PC-9 (cell line): ENCODE measurements around the gene TERT. TPM values are rescaled to one million over a fixed set of nuclear protein-coding genes. Genes with fewer than 3 reads are reported as not detected.
A peak's percentile ranks its signal among the peaks of the same experiment; 100 is the strongest.
"Not testable (repeated sequence)": the region's sequence is repeated elsewhere in the genome, so short reads cannot be mapped to it uniquely, and the experiment has no call there.

ENCODE experiments used
- BruUV-seq: library from RNA; stranded (reverse); fragments of 400-500 nt; replicated peaks from 2 replicates; lab custom pipeline; 2021; lab: Mats Ljungman, UMichigan
- CTCF ChIA-PET: fragments of 300-600 bp; sonication (Branson Sonifier 250); formaldehyde crosslinking; loops from one replicate; lab custom pipeline; 2022; ENCODE audit warnings: antibody characterized with exemption; lab: Charles Lee
- POLR2A ChIA-PET: fragments of 300-600 bp; sonication (Branson Sonifier 250); formaldehyde crosslinking; loops from one replicate; lab custom pipeline; 2022; ENCODE audit warnings: antibody characterized with exemption; ENCODE audit not compliant: unreplicated experiment; lab: Charles Lee
- DNase-seq, 2 experiments: peaks; one replicate each; pipeline versions ENCODE4 v3.0.0 to v3.0.0-alpha.2; 2015 to 2022; ENCODE audit warnings: mixed read lengths in 1 of 2
- H2AFZ ChIP-seq: fragments of 200-600 bp; sonication (generic); 2 replicates; pipeline ENCODE4 v1.8.1; 2017; ENCODE audit warnings: antibody characterized with exemption
- H3F3A ChIP-seq: fragments of 200-600 bp; sonication (generic); 2 replicates; pipeline ENCODE4 v1.8.1; 2017; ENCODE audit warnings: antibody characterized with exemption, mild to moderate bottlenecking, low read depth; ENCODE audit not compliant: insufficient read depth
- H3K27ac ChIP-seq: fragments of 200-600 bp; sonication (generic); 2 replicates; pipeline ENCODE4 v1.6.1; 2016; ENCODE audit warnings: mixed run types
- H3K27me3 ChIP-seq: fragments of 200-600 bp; sonication (generic); 2 replicates; pipeline ENCODE4 v1.6.1; 2016; ENCODE audit warnings: low read depth, mixed run types; ENCODE audit not compliant: insufficient read depth
- H3K36me3 ChIP-seq: fragments of 200-600 bp; sonication (generic); 2 replicates; pipeline ENCODE4 v1.6.1; 2016; ENCODE audit warnings: low read depth, mixed run types
- H3K4me1 ChIP-seq: fragments of 200-600 bp; sonication (generic); replicated peaks from 2 replicates; pipeline ENCODE4 v1.6.1; 2016; ENCODE audit warnings: mixed run types; ENCODE audit not compliant: insufficient read depth
- H3K4me2 ChIP-seq: fragments of 200-600 bp; sonication (generic); 2 replicates; pipeline ENCODE4 v1.6.1; 2017; ENCODE audit warnings: mixed run types
- H3K4me3 ChIP-seq: fragments of 200-600 bp; sonication (generic); 2 replicates; pipeline ENCODE4 v1.6.1; 2016; ENCODE audit warnings: mixed run types
- H3K79me2 ChIP-seq: fragments of 200-600 bp; sonication (generic); 2 replicates; pipeline ENCODE4 v1.6.1; 2017; ENCODE audit warnings: low read depth, mixed run types
- H3K9me2 ChIP-seq: fragments of 200-600 bp; sonication (generic); 2 replicates; pipeline ENCODE4 v1.8.1; 2017; ENCODE audit warnings: mild to moderate bottlenecking; ENCODE audit not compliant: insufficient read depth
- H3K9me3 ChIP-seq: fragments of 200-600 bp; sonication (generic); 2 replicates; pipeline ENCODE4 v1.8.1; 2016; ENCODE audit warnings: low read depth; ENCODE audit not compliant: insufficient read depth
- H4K20me1 ChIP-seq: fragments of 200-600 bp; sonication (generic); 2 replicates; pipeline ENCODE4 v1.8.1; 2017; ENCODE audit not compliant: insufficient read depth
- CTCF ChIP-seq: fragments of 200-600 bp; sonication (generic); conservative IDR thresholded peaks from 2 replicates; pipeline ENCODE4 v1.6.1; 2017; ENCODE audit warnings: mixed run types, antibody characterized with exemption, mild to moderate bottlenecking, moderate library complexity
- EZH2 ChIP-seq: fragments of 200-600 bp; sonication (generic); IDR thresholded peaks from 2 replicates; pipeline ENCODE4 v1.8.0; 2017; ENCODE audit warnings: antibody characterized with exemption, low read depth
- intact Hi-C: fragments of 100-400 bp; cut with micrococcal nuclease; formaldehyde crosslinking; loops from one replicate; pipeline ENCODE4 v1.10.0; 2022; ENCODE audit not compliant: unreplicated experiment
- total RNA-seq: library from RNA; stranded (reverse); gene quantifications from 2 replicates; pipeline ENCODE4 v1.2.3, GENCODE V29; 2021

TERT gene
- total RNA-seq, 1 experiment from 2014 or later: 0.74 TPM

GRCh38 chr5:1330146-1330846 is 35.4 kb upstream of the TERT start:
- no TSS peak for BruUV-seq
- ChIA-PET POLR2A (interaction anchor here (0.6 kb wide), 1 partner anchor 364 kb away, joined by 6 read pairs; no protein-coding TSS in a partner anchor), CTCF (no interaction called here)
- Histone ChIP-seq H3F3A (peaks cover 55% of the 10 kb centered on the region), H2AFZ (no peak overlapping the region), H3K79me2 (peaks cover 8% of the 10 kb centered on the region), H3K4me1 (peaks cover 34% of the 10 kb centered on the region), H3K27me3 (no peaks in the 10 kb centered on the region), H3K9me3 (no peaks in the 10 kb centered on the region), H3K9me2 (no peaks in the 10 kb centered on the region), H3K36me3 (peaks cover 14% of the 10 kb centered on the region; the same call in 1 of the 2 replicates), H4K20me1 (peaks cover 50% of the 10 kb centered on the region), H3K4me3 (no peak overlapping the region), H3K27ac (no peak overlapping the region), H3K4me2 (no peak overlapping the region)
- intact Hi-C loops: no loop called here
- DNase-seq: no peak
- TF ChIP-seq CTCF (no peak), EZH2 (no peak)

GRCh38 chr5:1329111-1329579 is 34.3 kb upstream of the TERT start:
- no peak for TF ChIP-seq EZH2
- TF ChIP-seq CTCF: no peak
- ChIA-PET POLR2A (no interaction called here), CTCF (no interaction called here)
- Histone ChIP-seq H3K4me3 (no peak overlapping the region), H3K4me1 (peaks cover 38% of the 10 kb centered on the region), H3K36me3 (peaks cover 21% of the 10 kb centered on the region), H3K9me3 (no peaks in the 10 kb centered on the region), H3K79me2 (peaks cover 10% of the 10 kb centered on the region), H3K27me3 (no peaks in the 10 kb centered on the region), H2AFZ (no peak overlapping the region), H3F3A (peaks cover 65% of the 10 kb centered on the region), H3K27ac (peak overlapping the region; percentile 50), H4K20me1 (peaks cover 52% of the 10 kb centered on the region), H3K4me2 (peak overlapping the region; percentile 20), H3K9me2 (no peaks in the 10 kb centered on the region)
- DNase-seq: no peak
- no TSS peak for BruUV-seq
- intact Hi-C loops: no loop called here

- not testable (repeated sequence) for H2AFZ ChIP-seq
Observed at GRCh38 chr5:1328237-1329110, 33.6 kb upstream of the TERT start.

GRCh38 chr5:1326901-1327756 is 32.3 kb upstream of the TERT start:
- peak overlapping the region; percentile 7; the same call in 1 of the 2 replicates for H3K4me3 ChIP-seq
- peaks cover 48% of the 10 kb centered on the region for H4K20me1 ChIP-seq
- H3K27me3 ChIP-seq, H2AFZ ChIP-seq, CTCF ChIA-PET, H3K9me3 ChIP-seq, H3K9me2 ChIP-seq: not testable (repeated sequence)
- intact Hi-C loops: loop anchor here (1.0 to 2.0 kb wide), 2 partner anchors 11 to 214 kb away; partner anchors contain the start of gene SLC12A7
- peak overlapping the region; percentile 86 for H3K27ac ChIP-seq
- peak; percentile 79 to 85 for DNase-seq
- peaks cover 25% of the 10 kb centered on the region for H3K36me3 ChIP-seq
- POLR2A ChIA-PET: interaction anchor here (0.6 to 1.6 kb wide), 13 partner anchors 9 to 422 kb away, joined by 3 to 25 read pairs (median 7); no protein-coding TSS in a partner anchor
- H3K79me2 ChIP-seq: peaks cover 10% of the 10 kb centered on the region
- peak overlapping the region; percentile 48 for H3K4me2 ChIP-seq
- peaks cover 64% of the 10 kb centered on the region for H3F3A ChIP-seq
- TSS peak; percentile 17 for BruUV-seq
- peaks cover 38% of the 10 kb centered on the region for H3K4me1 ChIP-seq

More at GRCh38 chr5:1328237-1329110, 33.6 kb upstream of the TERT start:
- H3K27me3 ChIP-seq, H3K9me3 ChIP-seq, intact Hi-C loops, H3K4me3 ChIP-seq, H3K9me2 ChIP-seq: not testable (repeated sequence)
- peak; percentile 33 to 82 for DNase-seq
- Histone ChIP-seq H4K20me1 (peaks cover 53% of the 10 kb centered on the region), H3K79me2 (peaks cover 10% of the 10 kb centered on the region), H3K4me2 (peak overlapping the region; percentile 20), H3F3A (peaks cover 70% of the 10 kb centered on the region), H3K27ac (peak overlapping the region; percentile 50), H3K36me3 (peaks cover 24% of the 10 kb centered on the region), H3K4me1 (peaks cover 38% of the 10 kb centered on the region)
- CTCF ChIA-PET: interaction anchor here (0.6 kb wide), 1 partner anchor 168 kb away, joined by 3 read pairs; no protein-coding TSS in a partner anchor
- TSS peak; percentile 59 for BruUV-seq
- POLR2A ChIA-PET: interaction anchor here (0.7 to 0.9 kb wide), 6 partner anchors 8 to 227 kb away, joined by 7 to 25 read pairs (median 12); no protein-coding TSS in a partner anchor
